Measurements from ENCODE around the gene TBL1Y.

The TBL1Y gene

DNA sequence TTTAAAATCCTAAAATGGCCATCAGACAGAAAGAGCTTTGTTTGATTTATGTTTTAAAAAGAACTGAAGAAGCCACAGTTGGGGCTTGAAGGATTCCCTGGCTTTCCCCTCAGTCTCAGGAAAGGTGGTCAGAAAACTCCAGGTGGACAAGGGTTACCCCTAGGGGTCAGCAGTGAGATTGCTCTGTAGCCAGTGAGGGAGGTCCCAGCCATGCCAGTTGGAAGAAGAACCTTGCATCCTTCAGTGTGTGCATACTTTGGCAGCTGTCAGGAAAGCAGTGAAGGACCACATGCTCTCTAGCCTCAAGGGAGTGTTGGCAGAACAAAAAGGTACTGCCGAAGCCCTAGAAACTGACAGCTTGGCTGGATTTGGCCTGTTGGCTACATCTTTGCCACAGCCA is 182.3 kb downstream of the TBL1Y start:
- DNase-seq, result no peak

DNA sequence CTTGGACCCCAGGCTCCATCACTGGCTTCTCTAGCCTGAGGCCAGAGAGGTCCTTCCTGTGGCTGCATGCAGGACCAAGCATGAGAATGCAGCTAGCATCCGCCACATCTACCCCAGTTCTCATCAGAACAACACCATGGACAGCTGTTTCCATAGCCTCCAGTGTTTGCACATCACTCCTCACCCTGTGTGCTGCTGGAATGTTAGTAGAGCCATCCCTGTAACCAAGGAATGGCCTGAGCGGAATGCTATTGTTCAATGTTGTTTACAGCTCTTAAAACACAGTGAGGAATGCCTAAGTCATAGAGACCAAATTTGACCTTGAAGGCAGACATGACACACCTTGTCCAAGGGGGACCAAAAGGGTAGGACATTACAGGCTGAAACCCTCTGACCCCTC is 183.9 kb downstream of the TBL1Y start:
- DNase-seq, result no peak

DNA sequence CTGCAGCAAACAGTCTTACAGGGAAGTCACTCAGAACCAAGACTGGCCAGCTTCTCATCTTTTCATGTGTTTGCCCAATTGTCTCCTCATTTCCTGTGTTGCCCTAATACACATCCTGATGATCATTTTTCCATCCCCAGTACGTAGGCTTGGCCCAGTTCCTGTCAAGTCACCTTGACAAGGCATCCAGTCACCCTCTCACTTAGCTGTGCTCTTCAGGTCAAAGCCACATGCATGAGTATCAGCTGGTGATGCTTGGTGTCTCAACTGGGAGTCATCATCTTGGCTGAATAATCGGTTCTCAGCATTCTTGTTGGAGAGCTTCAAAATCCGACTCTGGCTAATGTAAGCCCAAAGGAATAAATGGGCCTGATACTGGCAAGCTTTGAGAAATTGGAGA is 186.5 kb downstream of the TBL1Y start:
- DNase-seq, result no peak

DNA sequence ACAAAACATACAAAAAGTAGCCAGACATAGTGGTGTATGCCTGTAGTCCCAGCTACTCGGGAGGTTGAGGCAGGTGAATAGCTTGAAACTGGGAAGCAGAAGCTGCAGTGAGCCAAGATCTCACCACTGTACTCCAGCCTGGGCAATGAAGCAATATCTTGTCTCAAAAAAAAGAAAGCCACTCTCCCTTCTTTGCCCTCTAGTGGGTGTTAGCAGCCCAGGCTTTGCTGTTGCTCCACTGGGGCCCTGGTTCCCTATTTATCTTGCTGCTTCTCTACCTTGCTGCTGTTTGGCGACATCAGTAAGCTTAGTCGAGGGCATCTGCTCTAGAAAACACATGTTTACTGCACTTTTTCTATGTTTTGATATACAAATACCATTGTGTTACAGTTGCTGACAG is 189.2 kb downstream of the TBL1Y start:
- DNase-seq, result no peak

DNA sequence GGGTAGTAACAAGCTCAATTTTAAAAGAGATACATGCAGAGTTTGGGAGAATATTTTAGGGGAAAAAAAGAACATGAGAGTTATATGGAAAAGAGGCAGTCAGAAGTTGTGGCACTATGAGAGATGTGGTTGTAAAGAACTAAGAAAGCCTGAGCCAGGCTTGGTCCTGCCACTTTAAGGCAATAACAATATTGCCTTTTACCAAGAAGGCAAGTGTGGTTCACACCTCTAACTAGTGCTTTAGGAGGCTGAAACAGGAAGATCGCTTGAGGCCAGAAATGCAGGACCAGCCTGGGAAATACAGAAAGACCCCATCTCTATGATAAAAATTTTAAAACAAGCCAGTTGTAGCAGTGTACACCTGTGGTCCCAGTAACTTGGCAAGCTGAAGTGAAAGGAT is 192.2 kb downstream of the TBL1Y start:
- no peak for DNase-seq

DNA sequence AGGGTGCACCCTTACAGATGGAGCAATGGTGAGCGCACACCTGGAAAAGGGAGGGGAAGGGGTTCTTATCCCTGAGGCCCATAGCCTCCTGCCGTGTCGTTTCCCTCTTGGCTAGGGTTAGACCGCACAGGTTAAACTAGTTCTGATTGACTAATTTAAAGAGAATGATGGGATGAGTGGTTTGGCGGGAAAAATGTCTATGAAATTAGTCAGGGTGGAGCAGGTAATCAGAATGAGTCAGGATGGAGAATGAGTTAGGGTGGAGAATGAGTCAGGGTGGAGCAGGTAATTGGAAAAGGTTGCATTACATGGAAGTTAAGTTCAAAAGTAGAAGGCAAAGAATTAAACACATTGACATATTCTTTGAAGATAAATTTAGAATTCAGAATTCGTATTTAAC is 196.7 kb downstream of the TBL1Y start:
- DNase-seq, result no peak

DNA sequence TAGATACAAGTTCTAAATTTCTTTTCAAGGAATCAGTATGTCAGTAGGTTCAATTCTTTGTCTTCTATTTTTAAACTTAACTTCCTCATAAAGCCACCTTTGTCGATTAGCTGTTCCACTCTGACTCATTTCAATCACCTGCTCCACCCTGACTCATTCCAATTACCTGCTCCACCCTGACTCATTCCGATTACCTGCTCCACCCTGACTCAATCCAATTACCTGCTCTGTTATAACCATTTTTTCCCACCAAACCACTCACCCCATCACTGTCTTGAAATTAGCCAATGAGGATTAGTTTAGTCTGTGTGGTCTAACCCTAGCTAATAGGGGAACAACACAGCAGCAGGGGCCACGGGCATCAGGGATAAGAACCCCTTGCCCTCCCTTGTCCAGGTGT is 199.6 kb downstream of the TBL1Y start:
- no peak for DNase-seq

DNA sequence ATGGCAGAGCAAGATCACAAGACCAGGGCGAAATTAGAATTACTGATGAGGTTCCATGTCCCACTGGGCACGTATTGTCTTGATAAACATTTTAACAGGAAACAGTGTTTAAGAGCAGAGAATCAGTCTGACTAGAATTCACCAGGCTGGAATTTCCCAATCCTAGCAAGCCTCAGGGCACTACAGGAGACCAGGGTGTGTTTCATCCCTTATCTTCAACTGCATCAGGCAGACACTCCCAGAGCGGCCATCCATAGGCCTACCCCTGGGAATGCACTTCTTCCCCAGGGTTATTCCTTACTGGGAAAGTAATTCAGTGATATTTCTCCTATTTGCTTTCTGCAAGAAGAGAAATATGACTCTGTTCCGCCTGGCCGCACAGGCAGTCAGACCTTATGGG is 205.4 kb downstream of the TBL1Y start:
- no peak for DNase-seq

DNA sequence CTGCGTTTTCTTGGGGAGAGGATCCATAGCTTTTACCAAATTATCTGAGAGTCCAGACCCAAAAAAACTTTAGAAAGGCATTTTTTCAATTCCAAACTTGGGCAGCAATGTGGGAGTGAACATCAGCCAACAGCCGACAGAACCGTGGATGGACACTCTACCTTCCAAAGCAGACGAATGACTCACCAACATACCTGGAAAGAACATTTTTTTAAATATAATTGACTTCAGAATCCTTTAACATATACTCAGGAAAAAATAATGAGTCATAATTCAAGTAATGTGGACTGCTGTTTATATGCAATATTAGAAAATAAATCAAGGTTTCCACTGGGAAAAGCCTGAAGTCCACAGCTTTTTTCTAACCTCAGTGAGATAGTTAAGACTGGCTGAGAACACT is 211.7 kb downstream of the TBL1Y start:
- no peak for DNase-seq

DNA sequence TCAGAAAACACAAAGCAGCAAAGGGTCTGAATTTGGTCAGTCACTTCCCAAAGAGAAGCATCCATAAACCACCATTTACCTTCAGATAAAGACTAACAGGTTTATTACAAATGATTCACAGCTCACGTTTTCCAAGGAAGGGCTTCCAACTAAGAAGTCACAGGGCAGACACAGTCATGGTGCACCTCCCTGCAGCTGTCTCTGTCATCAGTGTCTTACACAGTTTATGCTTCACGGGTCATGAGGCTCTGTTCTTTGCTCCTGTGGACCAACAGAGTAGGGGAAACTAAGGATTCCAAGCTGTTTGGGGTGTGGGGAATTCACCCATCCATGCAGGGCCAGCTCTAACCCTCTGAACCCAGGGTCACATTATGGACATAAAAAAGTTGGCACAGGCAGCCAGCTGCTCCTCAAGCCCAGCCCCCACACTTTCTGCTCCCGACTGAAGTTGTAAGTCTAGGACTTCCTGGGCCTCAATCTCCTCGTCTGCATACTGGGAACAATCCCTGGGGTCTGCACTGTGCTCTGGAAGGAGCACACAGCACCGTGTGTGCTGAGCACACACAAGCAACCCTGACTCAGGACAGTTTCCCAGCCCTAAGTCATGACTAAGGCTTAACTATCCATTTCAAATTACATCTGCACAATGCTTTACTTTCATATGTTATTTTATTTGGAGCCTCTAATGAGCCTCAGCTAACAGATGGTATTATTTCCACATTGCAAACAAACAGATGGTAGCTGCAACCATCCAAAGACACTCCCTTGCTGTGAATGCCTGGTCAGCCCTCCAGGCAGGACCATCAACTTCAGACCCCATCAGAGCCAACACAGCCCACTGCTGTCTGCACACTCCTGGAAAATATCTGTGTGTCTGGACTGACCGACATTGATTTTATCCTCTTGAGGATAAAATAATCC is 214.9 kb downstream of the TBL1Y start:
- no peak for DNase-seq

DNA sequence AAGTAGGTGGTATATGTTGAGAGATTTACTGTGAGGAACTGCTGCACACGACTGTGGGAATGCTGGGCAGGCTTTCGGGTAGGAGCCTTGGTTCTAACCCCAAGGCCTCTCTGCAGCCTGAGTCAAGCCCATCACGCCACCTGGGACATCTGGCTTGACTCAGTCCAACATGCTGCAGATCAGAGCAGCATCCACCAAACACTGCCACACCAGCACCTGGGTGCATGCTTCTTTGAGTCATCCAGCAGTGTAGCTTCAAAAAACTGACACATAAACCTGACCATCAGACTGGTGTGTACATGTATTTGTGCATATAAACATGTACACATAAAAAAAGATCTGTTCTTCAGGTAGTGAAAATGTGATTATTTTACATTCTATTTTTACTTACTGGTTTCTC is 217.7 kb downstream of the TBL1Y start:
- DNase-seq, result no peak

Measured in activated CD4-positive, alpha-beta T cell treated with anti-CD3 and anti-CD28 coated beads, Interleukin-2, amount 50 U/mL, for 16 hours (primary cell).